OCI-LY7 (cell line): ENCODE results near the gene SH3PXD2A.

Source experiments
- CTCF ChIP-seq: fragments of 200-600 bp; sonication (generic); conservative IDR thresholded peaks from 2 replicates; pipeline ENCODE4 v1.5.1; 2014; ENCODE audit warnings: mild to moderate bottlenecking, antibody characterized with exemption, low read length, moderate library complexity, mixed read lengths
- EZH2phosphoT487 ChIP-seq: fragments of 200-600 bp; sonication (generic); IDR thresholded peaks from 2 replicates; pipeline ENCODE4 v1.6.1; 2018; ENCODE audit warnings: low read depth, borderline replicate concordance, mild to moderate bottlenecking, mixed run types, antibody characterized with exemption, low read length, moderate library complexity, mixed read lengths

- TF ChIP-seq CTCF: no peak
- TF ChIP-seq EZH2phosphoT487: no peak
These were observed 134.9 kb downstream of the SH3PXD2A start for GRCh38 chr10:103720328-103720963.
